LNCaP clone FGC (cell line): ENCODE data around the gene ZNF555.
"Not testable (repeated sequence)": the region's sequence is repeated elsewhere in the genome, so short reads cannot be mapped to it uniquely, and the experiment has no call there.

Source experiments
- DNase-seq: peaks from one replicate; pipeline ENCODE4 v3.0.0-alpha.2; 2011; ENCODE audit warnings: low read depth
- H3K4me3 ChIP-seq: 2 replicates; pipeline ENCODE4 v1.5.1; 2011; ENCODE audit warnings: mild to moderate bottlenecking, low read depth, low read length, control low read depth
- TF ChIP-seq, protein P1 (sequence below): IDR thresholded peaks from 2 replicates; pipeline ENCODE4 v1.5.1; 2012; ENCODE audit warnings: mild to moderate bottlenecking; ENCODE audit not compliant: control insufficient read depth, insufficient read depth; ENCODE audit errors: extremely low read depth

The ZNF555 gene

DNA sequence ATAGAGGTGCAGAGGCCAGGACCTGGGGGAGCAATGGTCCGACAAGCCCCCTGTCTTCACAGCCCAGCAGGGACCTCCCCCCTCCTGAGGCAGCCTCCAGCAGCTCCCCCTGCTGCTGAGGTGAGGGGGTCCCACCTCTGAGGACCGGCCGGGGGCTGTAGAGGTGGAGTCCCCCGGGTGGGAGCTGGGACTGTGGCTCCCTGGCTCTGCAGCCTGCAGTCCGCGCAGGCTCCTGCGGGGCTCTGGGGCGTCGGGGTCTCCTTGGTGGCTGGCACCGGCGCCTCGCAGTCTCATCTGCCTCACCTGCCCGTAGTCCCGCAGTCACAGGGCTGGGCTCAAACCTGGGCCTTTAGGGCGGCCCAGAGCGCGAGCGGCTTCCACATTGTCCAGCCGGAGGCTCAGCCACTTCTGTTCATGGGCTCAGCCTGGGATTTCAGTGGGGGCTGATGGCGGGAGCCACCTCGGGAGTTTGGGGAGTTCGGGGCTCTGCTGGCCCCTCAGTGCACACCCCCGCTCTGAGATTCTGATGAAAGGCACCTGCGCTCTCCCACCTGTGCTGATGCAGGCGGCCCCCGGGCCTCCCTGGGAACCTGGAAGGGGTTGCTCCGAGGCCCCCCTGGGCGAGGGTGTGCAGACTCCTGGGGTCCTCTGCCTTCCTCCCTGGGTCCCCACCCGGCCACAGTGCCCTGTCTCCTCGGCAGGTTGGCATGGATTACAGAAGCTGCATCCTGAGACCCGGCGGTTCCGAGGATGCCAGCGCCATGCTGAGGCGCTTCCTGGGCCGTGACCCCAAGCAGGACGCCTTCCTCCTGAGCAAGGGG lies 28.7 kb upstream of the ZNF555 start:
- DNase-seq: no peak
- TF ChIP-seq, protein P1, sequence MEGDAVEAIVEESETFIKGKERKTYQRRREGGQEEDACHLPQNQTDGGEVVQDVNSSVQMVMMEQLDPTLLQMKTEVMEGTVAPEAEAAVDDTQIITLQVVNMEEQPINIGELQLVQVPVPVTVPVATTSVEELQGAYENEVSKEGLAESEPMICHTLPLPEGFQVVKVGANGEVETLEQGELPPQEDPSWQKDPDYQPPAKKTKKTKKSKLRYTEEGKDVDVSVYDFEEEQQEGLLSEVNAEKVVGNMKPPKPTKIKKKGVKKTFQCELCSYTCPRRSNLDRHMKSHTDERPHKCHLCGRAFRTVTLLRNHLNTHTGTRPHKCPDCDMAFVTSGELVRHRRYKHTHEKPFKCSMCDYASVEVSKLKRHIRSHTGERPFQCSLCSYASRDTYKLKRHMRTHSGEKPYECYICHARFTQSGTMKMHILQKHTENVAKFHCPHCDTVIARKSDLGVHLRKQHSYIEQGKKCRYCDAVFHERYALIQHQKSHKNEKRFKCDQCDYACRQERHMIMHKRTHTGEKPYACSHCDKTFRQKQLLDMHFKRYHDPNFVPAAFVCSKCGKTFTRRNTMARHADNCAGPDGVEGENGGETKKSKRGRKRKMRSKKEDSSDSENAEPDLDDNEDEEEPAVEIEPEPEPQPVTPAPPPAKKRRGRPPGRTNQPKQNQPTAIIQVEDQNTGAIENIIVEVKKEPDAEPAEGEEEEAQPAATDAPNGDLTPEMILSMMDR: no peak
- no peak overlapping the region for H3K4me3 ChIP-seq

DNA sequence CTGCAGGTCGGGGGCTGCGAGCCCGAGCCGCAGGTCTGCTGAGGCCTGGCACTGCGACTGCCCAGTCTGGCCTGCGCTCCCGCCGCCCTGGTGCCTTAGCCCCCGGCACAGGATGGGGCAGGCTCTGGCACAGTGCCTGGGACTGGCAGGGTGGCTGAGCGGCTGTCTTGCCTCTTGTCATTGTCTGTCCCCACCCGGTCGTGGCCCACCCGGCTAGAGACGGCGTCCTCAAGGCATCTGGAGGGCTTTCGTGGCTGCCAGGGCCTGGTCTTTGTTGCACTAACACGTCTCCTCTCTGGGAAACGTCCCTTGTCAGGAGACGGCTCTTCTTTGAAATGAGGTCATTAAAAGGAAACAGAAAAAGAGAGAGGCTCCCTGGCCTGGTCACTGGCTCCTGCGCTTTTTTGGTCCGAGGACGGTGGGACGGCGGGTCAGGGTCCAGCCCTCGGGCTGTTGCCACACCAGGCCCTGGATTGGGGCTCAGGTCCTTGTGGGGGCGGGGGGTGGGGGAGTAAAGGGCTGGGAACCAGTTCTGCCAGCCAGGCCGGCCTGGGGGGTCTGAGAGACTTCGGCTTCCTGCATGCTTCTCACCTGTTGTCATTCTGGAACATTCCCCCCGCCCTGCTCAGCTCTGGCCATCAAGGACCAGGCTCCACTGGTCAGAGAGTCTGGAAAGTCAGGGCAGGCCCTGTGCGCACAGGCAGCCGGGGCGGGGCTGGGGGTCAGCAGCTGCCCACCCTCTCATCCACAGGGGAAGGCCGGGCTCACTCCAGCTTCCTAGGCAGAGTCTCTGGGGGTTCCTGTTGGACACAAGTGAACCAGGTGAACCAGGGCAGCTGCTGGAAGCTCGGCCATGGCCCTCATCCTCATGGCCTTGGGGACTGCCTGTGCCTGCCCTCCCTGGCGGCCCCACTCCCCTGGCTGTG lies 27.8 kb upstream of the ZNF555 start:
- H3K4me3 ChIP-seq: no peak overlapping the region
- TF ChIP-seq, protein P1: no peak
- no peak for DNase-seq

DNA sequence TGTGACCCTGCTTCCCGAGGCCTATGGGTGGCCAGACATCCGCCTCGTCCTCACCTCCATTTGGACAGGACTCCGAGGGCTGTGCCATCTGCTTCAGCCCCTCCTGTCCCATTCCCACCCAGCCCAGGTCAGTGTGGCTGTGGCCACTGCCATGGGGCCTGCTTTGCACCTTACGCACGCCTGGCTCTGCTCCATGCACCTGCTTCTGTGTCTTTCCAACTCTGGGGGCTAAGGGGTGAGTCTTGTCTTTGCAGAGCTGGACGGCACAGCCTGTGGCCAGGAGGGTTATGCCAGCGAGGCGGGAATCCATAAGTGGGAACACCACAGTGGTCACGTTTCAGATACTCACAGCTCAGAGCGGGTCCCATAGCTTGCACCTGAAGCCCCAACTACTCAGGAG lies 26.8 kb upstream of the ZNF555 start:
- TF ChIP-seq, protein P1: no peak
- DNase-seq: no peak
- H3K4me3 ChIP-seq: no peak overlapping the region

GRCh38 chr19:2815191-2815614 lies 26.1 kb upstream of the ZNF555 start:
- no peak overlapping the region for H3K4me3 ChIP-seq
- DNase-seq: no peak
- TF ChIP-seq, protein P1: no peak

DNA sequence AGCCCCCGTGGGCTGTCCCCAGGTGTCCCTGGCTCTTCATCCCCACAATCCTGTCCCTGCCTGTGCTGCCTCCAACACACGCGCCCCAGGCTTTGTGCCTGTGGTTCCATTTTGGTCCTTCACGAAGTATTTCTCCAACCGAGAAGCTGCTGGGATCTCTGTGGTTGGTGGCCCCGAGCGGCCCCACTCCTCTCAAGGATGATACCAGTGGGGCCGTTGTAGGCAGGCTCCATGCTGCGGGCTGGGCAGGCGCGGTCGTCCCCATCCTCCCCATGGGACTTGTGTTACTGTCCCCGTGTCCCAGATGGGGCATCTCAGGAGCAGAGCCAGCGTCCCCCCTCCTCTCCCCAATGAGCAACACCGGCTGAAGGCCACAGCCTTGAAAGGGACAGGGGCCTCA lies 25.4 kb upstream of the ZNF555 start:
- TF ChIP-seq, protein P1: no peak
- no peak for DNase-seq
- H3K4me3 ChIP-seq: no peak overlapping the region

DNA sequence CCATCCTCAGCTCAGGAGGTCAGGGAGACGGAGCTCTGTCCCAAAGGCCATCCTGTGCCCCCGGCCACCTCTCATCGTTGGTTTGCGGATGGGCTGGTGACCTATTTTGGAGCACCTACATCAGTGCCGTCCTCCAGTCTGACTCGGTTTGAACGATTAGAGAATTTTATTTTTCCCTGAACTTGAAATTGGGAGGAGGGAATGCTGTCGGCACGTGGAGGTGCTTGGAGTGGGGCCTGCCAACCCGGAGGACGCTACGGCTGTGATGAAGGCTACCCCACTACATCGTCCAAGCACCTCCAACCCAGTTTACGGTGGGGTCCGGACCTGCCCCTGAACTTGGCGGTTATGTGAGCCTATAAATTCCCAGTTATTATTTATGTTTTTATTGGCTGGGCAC lies 24.6 kb upstream of the ZNF555 start:
- no peak for DNase-seq
- no peak overlapping the region for H3K4me3 ChIP-seq
- TF ChIP-seq, protein P1: no peak

GRCh38 chr19:2817237-2817829 lies 23.9 kb upstream of the ZNF555 start:
- not testable (repeated sequence) for H3K4me3 ChIP-seq, DNase-seq
